KOPT-K1 (cell line): ENCODE data around the gene LDLRAD4.
A peak's percentile ranks its signal among the peaks of the same experiment; 100 is the strongest.

Experiments
- H3K27ac ChIP-seq: fragments of 200-600 bp; sonication (generic); 2 replicates; pipeline ENCODE4 v1.5.1; 2016; ENCODE audit warnings: antibody characterized with exemption, mild to moderate bottlenecking, low read depth, low read length; ENCODE audit not compliant: poor library complexity, severe bottlenecking
- H3K36me3 ChIP-seq: fragments of 200-600 bp; sonication (generic); 2 replicates; pipeline ENCODE4 v1.5.1; 2017; ENCODE audit warnings: antibody characterized with exemption, mild to moderate bottlenecking, low read length, moderate library complexity; ENCODE audit not compliant: insufficient read depth
- H3K9me3 ChIP-seq: fragments of 200-600 bp; sonication (generic); 2 replicates; pipeline ENCODE4 v1.5.1; 2017; ENCODE audit warnings: antibody characterized with exemption, low read length, mild to moderate bottlenecking; ENCODE audit not compliant: insufficient read depth, poor library complexity, severe bottlenecking

LDLRAD4 gene

GRCh38 chr18:13187498-13187897 is 31.1 kb upstream of the LDLRAD4 start:
- no peak overlapping the region for H3K27ac ChIP-seq
- no peaks in the 10 kb centered on the region for H3K9me3 ChIP-seq

GRCh38 chr18:13191031-13191430 is 27.5 kb upstream of the LDLRAD4 start:
- H3K9me3 ChIP-seq = no peaks in the 10 kb centered on the region
- H3K27ac ChIP-seq = no peak overlapping the region
- H3K36me3 ChIP-seq = no peaks in the 10 kb centered on the region

More at GRCh38 chr18:13187498-13187897, 31.1 kb upstream of the LDLRAD4 start:
- no peaks in the 10 kb centered on the region for H3K36me3 ChIP-seq

- Histone ChIP-seq H3K9me3 (no peaks in the 10 kb centered on the region), H3K36me3 (no peaks in the 10 kb centered on the region), H3K27ac (no peak overlapping the region)
Measured at GRCh38 chr18:13191779-13192178, 26.8 kb upstream of the LDLRAD4 start.

DNA sequence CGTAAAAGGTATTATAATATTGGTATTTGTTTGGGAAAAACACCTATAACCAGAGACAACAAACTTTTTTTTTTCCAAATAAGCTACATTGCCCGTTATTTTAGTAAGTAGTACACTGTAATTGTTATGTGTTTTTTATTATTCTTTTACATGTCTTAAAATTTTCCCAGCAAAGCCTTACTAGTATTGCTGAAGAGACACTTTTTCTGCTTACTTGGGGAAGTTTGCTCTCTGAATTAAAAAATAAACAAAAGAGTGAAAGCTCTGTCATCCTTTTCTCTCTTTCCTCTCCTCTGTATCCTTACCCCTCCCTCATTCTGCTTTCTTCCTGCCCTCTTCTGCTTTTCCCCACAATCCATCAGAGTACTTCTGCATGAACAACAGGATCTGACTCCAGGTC is 25.6 kb upstream of the LDLRAD4 start:
- no peak overlapping the region for H3K27ac ChIP-seq
- no peaks in the 10 kb centered on the region for H3K9me3 ChIP-seq
- H3K36me3 ChIP-seq = no peaks in the 10 kb centered on the region

GRCh38 chr18:13194239-13194638 is 24.3 kb upstream of the LDLRAD4 start:
- no peaks in the 10 kb centered on the region for H3K36me3 ChIP-seq
- H3K27ac ChIP-seq = no peak overlapping the region
- peaks cover 7% of the 10 kb centered on the region for H3K9me3 ChIP-seq

DNA sequence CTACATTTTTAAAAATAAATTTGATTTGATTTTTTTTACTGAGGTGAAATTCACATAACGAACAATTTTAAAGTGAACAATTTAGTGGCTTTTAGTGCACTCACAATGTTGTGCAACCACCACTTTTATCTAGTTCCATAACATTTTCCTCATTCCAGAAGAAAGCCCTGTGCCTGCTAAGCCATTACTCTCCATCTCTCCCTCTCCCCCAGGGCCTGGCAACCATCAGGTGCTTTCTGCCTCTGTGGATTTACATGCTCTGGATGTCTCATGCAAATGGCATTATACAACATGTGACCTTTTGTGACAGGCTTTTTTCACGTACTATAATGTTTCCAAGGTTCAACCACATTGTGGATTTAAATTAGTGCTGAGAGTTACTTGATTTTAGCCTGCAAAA is 19.9 kb upstream of the LDLRAD4 start:
- Histone ChIP-seq H3K9me3 (peaks cover 18% of the 10 kb centered on the region), H3K27ac (no peak overlapping the region), H3K36me3 (no peaks in the 10 kb centered on the region)

- Histone ChIP-seq H3K36me3 (no peaks in the 10 kb centered on the region), H3K27ac (no peak overlapping the region), H3K9me3 (peaks cover 18% of the 10 kb centered on the region)
Measured at GRCh38 chr18:13199169-13199568, 19.4 kb upstream of the LDLRAD4 start.

DNA sequence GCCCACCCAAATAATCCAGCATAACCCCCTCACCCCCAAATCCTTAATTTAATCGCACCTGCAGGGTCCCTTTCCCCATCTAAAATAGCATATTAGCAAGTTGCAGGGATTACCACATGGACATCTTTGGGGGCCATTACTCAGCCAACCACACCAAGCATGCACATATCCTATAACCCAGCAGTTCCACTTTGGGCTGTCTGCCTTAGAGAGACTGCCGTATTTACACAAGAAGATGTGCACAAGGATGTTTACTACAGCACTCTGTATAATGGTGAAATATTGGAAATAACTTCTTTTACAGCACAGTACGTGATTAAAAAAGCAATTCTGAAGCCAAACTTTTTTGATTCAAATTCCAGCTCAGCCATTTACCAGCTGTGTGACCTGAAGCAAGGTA is 17.3 kb upstream of the LDLRAD4 start:
- Histone ChIP-seq H3K27ac (no peak overlapping the region), H3K9me3 (peaks cover 18% of the 10 kb centered on the region), H3K36me3 (no peaks in the 10 kb centered on the region)

DNA sequence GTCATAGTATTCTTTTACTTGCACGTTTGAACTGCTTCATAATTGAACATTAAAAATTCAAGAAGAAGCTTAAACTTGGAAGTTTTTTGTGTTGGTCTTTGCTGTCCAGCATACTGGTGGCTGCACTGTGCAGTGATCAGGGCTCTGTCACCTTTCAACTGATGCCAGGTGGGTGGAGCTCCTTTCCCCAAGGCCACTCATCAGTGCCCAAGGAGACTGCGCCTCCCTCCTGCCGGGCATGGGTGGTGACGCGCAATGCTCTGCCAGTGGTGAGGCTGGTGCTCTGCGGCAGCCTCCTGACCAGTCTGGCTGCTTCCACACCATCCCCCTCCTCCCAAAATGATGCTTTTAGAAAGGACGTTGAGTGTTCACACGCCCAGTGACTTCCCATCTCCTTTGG is 16.0 kb upstream of the LDLRAD4 start:
- Histone ChIP-seq H3K36me3 (no peaks in the 10 kb centered on the region), H3K27ac (no peak overlapping the region), H3K9me3 (peaks cover 18% of the 10 kb centered on the region)

- no peaks in the 10 kb centered on the region for H3K36me3 ChIP-seq
- no peaks in the 10 kb centered on the region for H3K9me3 ChIP-seq
- no peak overlapping the region for H3K27ac ChIP-seq
Measured at GRCh38 chr18:13206301-13206700, 12.3 kb upstream of the LDLRAD4 start.

- no peaks in the 10 kb centered on the region for H3K36me3 ChIP-seq
- H3K27ac ChIP-seq = peak overlapping the region; percentile 61
- no peaks in the 10 kb centered on the region for H3K9me3 ChIP-seq
Measured at GRCh38 chr18:13207294-13207693, 11.3 kb upstream of the LDLRAD4 start.

DNA sequence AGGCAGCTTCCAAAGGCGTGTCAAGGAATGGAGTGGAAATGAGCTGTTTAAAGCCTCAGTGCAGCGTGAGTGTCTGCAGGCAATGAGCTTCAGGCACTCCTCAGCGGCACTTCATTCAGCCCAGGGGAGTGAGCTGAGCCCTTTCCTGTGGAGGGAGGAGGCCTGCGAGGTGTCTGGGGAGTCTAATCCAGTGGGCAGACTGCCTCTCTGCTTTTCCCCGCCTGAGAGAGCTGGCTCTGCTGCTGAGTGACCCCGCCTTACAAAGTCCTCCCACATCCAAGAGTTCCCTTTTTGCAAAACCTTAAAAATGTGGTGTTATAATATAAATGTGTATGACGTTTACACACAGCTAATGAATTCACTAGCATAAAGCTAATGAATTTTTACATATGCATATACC is 7.0 kb upstream of the LDLRAD4 start:
- H3K9me3 ChIP-seq = no peaks in the 10 kb centered on the region
- no peak overlapping the region for H3K27ac ChIP-seq
- no peaks in the 10 kb centered on the region for H3K36me3 ChIP-seq

GRCh38 chr18:13213036-13213795 is 5.3 kb upstream of the LDLRAD4 start:
- Histone ChIP-seq H3K36me3 (no peaks in the 10 kb centered on the region), H3K9me3 (no peaks in the 10 kb centered on the region), H3K27ac (peak overlapping the region; percentile 45)

- no peaks in the 10 kb centered on the region for H3K9me3 ChIP-seq
- H3K36me3 ChIP-seq = no peaks in the 10 kb centered on the region
Measured at GRCh38 chr18:13214609-13215008, 4.0 kb upstream of the LDLRAD4 start.

GRCh38 chr18:13216092-13216582 is 2.4 kb upstream of the LDLRAD4 start:
- peak overlapping the region; percentile 86 for H3K27ac ChIP-seq
- no peaks in the 10 kb centered on the region for H3K9me3 ChIP-seq
- no peaks in the 10 kb centered on the region for H3K36me3 ChIP-seq

More at GRCh38 chr18:13214609-13215008, 4.0 kb upstream of the LDLRAD4 start:
- H3K27ac ChIP-seq = no peak overlapping the region
